NCI-H1417 (cell line): ENCODE results near the gene GSTCD.
"Not testable (repeated sequence)": the region's sequence is repeated elsewhere in the genome, so short reads cannot be mapped to it uniquely, and the experiment has no call there.

Source experiments
- DNase-seq, 3 experiments: peaks; one replicate each; lab custom pipeline; 2025; lab: John Stamatoyannopoulos, UW

GSTCD gene

DNA sequence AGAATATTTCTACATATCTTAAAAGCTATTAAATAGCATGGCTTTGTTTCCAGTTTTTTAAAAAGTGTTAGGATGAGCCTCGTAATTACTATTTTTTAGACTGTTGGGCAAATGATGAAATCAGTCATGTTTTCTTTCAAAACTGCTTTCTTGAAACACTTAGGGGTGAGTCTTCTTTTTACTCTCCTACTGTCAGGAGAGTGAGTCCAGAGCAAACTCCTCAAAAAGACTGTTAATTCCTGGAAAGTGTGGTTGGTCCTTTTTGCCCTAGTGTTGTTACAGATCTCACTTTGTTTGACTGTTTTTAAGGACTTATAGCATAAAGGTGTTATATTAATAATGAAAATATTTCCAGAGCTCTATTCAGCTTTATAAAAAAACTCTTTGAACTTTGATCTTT is 6.3 kb downstream of the GSTCD start:
- no peak for DNase-seq

DNA sequence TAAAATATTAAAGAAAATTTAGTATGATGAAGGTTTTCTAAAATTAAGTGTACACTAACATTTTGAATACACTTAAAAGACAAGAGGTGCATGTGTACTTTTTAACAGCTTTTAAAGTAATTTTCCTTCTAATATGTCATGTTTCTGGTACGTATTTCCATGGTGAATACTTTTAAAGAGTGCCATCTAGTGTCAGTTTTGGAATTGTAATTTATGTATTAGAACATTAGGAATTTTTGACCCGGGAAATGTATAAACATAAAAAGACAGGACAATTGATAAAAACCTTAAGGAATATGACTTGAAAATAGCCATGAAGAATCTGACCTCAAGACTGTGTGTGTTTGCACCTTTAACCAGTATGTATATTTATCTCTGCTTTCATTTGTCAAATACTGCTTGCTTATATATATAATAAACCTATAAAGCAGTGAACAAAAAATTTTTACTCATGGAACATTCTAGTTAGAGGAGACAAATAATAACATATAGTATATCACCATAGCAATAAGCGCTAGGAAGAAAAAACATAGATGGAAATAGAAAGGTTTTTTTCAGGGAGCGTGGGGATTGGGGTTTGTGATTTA is 7.2 kb downstream of the GSTCD start:
- DNase-seq, result peak in 2 of 3 experiments; percentile 5 to 64

DNA sequence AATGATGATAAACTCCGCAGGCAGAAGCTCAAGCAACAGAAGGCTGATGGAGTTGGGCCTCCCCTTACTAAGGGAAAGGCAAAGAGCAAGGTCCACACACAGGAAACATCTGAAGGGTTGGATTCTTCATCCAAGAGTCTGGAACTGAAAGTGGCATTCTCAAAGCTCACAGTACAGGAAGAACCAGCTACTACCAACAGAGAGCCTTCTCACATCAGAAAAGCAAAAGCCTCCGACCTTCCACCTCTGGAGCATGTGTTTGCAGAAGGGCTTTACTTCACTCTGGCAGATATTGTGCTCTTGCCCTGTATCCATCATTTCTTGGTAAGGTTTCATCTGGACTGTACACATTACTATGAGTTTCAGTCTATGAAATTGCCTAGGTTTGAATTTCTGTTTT is 10.6 kb downstream of the GSTCD start:
- DNase-seq, result no peak

DNA sequence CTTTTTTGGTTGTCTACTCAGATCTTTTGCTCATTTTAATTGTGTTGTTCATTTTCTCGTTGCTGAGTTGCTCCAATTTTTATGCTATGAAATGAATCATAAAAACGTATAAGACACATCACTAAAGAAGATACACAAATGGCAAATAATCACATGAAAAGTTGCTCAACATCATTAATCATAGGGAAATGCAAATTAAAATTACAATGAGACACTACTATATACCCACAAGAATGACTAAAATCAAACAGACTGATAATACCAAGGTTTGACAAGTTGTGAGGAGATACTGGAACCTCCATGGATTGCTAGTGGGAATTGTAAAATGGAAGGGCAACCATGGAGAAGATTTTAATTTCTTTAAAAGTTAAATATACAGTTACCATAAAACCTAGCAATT is 17.0 kb downstream of the GSTCD start:
- DNase-seq, result no peak

DNA sequence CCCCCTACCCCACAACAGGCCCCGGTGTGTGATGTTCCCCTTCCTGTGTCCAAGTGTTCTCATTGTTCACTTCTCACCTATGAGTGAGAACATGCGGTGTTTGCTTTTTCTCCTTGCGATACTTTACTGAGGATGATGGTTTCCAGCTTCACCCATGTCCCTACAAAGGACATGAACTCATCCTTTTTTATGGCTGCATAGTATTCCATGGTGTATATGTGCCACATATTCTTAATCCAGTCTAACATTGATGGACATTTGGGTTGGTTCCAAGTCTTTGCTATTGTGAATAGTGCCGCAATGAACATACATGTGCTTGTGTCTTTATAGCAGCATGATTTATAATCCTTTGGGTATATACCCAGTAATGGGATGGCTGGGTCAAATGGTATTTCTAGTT is 21.3 kb downstream of the GSTCD start:
- DNase-seq, result not testable (repeated sequence)

DNA sequence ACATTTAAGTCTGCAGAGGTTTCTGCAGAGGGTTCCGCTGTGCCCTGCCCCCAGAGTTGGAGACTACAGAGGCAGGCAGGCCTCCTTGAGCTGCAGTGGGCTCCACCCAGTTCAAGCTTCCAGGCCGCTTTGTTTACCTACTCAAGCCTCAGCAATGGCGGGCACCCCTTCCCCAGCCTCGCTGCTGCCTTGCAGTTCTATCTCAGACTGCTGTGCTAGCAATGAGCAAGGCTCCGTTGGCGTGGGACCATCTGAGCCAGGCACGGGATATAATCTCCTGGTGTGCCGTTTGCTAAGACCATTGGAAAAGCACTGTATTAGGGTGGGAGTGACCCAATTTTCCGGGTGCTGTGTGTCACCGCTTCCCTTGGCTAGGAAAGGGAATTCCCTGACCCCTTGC is 26.6 kb downstream of the GSTCD start:
- DNase-seq, result not testable (repeated sequence)

DNA sequence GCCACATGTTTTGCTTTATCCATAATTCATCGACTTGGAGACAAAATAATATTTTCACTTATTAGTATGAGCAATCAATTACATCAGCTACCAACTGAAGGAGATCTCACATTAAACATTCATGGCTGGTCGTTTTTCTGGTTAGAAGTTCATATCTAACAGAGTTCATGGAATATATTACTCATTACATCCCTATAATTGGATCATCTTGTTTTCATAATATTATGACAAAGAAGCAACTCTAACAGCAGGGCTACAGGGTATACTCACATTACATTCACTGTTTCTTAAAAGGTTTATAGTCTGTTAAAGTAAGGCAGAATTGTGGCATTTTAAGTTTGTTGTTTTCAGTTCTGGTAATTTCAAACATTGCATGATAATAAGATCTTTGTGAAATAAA is 33.0 kb downstream of the GSTCD start:
- DNase-seq, result no peak

DNA sequence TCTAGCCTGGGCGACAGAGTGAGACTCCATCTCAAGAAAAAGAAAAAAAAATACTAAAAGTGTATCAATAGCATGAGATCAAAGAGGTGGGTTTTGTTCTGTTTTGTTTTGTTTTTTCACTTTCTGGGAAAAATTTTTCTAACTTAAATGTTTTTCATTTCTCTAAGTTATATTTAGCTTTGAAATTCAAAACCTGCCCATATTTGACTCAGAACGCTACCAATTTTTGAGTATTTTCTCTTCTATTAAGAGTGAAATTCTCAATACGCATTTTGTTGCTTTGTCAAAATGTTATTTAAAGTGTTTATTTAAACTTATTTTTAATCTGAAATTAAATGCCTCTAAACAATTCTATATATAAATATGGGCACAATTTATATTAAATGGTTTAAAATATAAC is 39.6 kb downstream of the GSTCD start:
- no peak for DNase-seq

DNA sequence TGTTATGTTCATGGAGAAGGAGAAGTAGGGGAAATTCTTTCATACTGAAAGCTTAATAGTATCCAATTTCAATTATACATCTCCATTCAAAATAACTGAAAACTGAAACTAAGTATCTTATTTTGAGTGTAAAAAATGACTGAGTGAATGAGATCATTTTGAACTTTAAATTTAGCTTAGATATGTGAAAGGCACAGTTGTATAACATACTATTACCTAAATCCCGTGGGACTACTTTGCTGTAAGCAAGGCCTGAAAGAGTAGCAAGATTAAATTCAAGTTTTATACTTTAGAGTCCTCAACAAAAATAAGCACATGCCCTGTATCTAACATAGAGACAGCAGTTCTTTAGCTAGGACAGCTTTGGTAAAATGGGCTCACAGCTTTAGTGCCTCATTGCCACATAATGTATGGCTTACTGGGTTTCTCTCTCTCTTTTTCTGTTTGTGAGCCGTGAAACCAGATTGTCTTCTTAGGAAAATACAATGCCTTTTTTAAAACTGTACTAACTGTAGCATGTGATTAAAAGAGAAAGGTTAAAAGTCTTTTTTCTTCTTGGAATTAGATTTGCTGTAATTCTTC is 43.2 kb downstream of the GSTCD start:
- DNase-seq, result peak in 1 of 3 experiments; percentile 35

DNA sequence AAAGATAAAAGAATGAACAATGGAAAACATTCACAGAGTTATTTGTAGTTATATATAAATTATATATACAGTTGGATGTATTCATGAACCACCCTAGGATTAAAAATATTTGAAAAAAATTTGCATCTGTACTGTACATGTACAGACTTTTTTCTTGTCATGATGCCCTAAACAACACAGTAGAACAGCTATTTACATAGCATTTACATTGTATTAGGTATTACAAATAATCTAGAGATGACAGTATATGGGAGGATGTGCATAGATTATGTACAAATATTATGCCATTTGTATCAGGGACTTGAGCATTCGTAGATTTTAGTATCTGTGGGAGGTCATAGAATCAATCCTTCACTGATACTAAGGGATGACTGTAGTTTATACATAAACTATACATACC is 44.8 kb downstream of the GSTCD start:
- no peak for DNase-seq

DNA sequence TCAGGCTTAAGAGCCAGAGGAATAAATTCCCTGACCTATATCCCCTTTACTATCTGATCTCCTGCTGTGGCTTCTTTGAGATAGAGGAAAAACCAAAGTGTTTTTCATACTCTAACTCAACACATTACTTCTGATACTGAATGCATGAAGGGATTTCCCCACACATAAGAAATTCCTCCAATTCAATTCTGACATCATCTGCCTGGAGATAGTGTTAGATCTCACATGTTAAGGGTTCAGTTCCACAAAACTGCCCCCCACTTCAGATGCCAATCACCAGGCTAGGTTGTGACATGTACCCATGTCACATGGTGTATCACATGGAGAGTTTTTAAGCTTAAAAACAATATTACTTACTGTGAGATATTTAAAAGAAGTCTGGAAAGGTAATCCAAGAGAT is 46.8 kb downstream of the GSTCD start:
- DNase-seq, result no peak

DNA sequence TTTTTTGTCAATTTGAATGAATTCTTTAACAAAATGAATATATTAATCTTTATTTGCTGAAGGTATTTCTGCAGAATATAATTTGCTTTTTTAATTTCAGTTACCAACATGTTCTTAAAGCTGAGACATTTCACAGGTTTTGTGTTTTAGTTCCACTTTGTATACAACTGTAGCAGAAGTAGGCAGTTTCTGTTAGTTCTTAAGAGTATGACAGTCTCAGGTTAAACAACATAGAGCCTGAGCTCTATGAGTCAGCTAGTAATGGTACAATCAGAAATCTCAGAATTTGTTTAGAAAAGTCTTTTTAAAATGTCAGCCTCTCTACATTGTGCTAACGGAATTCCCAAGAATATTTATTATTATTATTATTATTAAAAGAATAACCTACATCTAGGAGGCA is 50.4 kb downstream of the GSTCD start:
- DNase-seq, result no peak

DNA sequence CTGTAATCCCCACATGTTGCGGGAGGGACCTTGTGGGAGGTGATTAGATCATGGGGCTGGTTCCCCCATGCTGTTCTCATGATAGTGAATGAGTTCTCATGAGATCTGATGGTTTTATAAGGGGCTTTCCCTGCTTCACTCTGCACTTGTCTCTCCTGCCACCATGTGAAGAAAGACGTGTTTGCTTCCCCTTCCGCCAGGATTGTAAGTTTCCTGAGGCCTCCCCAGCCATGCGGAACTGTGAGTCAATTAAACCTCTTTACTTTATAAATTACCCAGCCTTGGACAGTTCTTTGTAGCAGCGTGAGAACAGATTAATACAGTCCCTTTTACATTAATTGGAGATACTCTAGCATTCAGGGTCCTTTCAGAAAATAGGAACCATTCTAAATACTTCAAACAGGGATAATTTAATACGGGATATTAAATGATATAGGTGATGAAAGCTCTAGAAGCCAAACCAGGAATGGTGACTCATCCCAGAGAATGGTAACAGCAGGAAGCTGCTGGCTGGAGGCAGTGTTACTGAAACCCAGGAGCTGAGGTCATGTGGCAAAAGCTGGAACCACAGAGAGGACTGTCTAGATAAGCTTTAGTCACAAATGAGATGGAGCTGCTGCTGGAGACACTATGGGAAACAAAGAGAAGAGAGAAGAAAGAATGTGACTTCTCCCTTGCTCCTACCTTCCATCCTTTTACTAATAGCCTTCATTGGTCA is 57.3 kb downstream of the GSTCD start:
- DNase-seq, result no peak

DNA sequence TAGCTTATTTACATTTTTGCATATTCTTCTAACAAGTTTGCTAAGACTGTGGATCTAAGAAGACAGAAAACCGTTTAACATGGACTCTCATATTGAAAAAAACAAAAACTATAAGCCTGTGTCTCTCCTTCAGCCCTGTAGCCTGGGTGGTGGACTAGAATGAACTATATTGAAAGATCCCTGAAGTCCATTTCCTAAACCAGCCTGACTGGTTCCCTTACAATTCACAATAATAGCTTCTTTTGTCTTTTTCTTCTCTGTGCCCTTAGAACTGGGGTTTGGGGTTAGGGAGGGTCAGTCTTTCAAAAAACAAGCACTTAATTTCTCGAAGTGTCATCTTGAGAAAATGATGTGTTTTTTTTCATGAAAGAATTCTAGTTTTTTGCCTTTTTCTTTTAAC is 59.0 kb downstream of the GSTCD start:
- DNase-seq, result peak in 1 of 3 experiments; percentile 14

DNA sequence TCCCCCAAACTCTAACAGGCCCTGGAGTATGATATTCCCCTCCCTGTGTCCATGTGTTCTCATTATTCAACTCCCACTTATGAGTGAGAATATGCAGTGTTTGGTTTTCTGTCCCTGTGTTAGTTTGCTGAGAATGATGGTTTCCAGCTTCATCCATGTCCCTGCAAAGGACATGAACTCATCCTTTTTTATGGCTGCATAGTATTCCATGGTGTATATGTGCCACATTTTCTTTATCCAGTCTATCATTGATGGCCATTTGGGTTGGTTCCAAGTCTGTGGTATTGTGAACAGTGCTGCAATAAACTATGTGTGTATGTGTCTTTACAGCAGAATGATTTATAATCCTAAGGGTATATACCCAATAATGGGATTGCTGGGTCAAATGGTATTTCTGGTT is 61.9 kb downstream of the GSTCD start:
- not testable (repeated sequence) for DNase-seq

DNA sequence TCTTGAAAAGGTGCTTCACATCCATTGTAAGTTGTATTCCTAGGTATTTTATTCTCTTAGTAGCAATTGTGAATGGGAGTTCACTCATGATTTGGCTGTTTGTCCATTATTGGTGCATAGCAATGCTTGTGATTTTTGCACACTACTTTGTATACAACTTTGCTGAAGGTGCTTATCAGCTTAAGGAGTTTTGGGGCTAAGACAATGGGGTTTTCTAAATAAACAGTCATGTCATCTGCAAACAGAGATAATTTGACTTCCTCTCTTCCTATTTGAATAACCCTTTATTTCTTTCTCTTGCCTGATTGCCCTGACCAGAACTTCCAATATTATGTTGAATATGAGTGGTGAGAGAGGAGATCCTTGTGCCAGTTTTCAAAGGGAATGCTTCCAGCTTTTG is 63.5 kb downstream of the GSTCD start:
- DNase-seq, result not testable (repeated sequence)

DNA sequence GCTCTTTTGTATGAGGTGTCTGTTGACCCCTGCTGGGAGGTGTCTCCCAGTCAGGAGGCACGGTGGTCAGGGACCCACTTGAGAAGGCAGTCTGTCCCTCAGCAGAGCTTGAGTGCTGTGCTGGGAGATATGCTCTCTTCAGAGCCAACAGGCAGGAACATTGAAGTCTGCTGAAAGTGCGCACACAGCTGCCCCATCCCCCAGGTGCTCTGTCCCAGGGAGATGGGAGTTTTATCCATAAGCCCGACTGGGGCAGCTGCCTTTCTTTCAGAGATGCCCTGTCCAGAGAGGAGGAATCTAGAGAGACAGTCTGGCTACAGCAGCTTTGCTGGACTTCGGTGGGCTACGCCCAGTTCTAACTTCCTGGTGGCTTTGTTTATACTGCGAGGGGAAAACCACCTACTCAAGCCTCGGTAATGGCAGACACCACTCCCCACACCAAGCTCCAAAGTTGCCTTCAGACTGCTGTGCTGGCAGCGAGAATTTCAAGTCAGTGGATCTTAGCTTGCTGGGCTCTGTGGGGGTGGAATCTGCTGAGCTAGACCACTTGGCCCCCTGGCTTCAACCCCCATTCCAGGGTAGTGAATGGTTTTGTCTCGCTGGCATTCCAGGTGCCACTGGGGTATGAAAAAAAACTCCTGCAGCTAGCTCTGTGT is 67.3 kb downstream of the GSTCD start:
- not testable (repeated sequence) for DNase-seq

DNA sequence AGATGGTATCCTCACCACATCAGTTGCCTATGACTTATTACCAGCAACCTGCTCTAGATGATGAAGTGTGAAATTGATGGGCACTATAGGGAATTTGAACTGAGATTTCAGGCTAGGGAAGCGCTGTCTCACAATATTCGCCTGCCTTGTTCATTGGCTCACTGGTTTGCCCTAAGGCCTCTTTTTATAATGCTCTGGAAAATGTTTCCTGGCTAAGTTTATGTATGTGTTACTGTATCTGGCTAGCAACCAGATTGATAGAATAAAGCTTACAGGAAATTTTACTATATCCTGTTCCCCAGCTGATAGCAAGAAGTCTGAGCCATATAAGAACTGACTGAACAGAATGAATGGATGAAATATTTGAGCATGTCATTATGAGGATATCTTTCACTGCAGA is 71.6 kb downstream of the GSTCD start:
- peak in 1 of 3 experiments; percentile 31 for DNase-seq

DNA sequence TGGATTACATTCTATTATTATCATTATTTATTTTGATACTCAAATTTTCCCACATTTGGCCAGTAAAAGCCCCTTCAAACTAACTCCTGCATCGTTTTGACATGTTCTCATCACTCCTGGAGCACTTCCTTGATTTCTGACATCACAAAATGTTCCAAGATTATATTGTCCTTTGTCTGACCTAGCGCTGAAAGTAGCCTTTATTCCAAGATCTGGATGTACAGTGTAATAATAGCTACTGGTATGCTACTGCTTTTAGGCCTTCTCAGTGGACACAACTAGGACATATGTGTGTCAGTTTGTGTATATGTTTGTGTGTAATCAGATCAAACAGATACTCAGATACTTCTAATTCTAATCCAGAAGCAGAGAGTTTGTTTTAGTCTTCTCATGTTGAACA is 76.2 kb downstream of the GSTCD start:
- DNase-seq, result no peak

DNA sequence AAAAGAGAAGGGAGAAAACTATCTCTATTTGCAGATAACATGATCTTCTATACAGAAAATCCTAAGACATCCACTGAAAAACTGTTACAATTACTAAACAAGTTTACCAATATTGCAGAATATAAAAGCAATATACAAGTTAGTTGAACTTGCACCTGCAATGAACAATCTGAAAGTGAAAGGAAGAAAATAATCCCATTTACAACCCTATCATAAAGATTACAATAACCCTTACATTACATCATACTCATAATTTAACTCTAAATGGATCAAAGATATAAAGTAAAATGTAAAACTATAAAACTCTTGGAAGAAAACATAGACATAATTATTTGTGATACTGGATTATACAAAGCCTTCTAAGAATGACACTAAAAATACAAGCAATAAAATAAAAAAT is 77.2 kb downstream of the GSTCD start:
- no peak for DNase-seq

DNA sequence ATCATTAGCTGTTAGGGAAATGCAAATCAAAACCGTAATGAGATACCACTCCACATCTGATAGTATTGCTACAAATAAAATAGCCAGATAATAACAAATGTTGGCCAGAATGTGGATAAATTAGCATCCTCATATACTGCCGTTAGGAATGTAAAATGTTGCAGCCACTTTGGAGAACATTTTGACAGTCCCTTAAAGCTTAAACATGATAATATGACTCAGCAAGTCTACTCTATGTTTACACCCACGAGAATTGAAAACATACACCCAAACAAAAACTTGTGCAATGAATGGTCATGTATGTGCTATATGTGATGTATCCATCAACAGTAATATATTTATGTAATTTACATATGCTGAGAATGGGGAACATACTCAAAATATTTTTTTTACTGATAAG is 78.2 kb downstream of the GSTCD start:
- no peak for DNase-seq

DNA sequence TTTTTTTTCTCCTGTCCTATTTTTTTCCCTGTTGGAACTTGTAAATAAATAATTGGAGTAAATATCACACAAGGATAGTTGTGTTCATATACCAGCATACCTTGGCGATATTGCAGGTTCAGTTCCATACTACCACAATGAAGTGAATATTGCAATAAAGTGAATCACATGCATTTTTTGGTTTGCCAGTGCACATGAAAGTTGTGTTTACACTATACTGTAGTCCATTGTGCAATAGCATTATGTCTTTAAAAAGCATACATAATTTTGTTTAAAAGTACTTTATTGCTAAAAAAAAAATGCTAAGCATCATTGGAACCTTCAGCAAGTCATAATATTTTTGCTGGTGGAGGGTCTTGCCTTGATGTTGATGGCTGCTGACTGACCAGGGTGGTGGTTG is 88.6 kb downstream of the GSTCD start:
- no peak for DNase-seq

DNA sequence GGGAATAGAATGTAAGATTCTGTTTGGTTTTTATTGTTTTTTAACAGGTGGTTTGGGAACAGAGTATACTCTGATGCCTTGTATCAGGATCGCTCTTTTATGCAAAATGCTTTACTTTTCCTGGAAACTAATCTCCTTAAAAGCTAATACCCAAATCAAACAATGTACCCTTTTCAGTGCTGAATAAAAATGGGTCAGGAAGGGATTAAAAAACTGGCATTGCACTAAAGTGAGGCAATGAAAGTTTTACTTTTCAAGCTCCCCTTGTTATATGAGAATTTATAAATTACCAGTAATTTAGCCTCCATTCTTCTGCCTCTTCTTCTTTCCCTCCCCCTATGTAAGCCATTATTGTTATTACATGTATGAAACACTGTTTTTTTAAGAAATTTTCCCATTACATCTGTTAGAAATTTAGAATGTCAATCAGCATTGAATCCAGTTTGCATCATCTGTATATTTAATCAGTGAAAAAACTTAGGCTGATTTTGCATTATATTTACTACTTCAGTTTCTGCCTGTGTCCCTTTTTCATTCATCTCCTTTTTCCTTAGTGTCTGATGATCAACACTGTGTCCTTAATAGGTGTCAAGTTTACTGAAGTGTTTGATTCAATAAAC is 97.0 kb downstream of the GSTCD start:
- DNase-seq, result no peak
